GM19328 (cell line): ENCODE measurements around the gene SLC19A1.
A peak's percentile ranks its signal among the peaks of the same experiment; 100 is the strongest.

Source experiments
- ATAC-seq: cut with Tn5 transposase; IDR thresholded peaks from one replicate; pipeline ENCODE4 v1.9.1; 2021; ENCODE audit warnings: mild to moderate bottlenecking, moderate library complexity; ENCODE audit not compliant: unreplicated experiment

Gene SLC19A1

GRCh38 chr21:45546636-45547544 lies 4.7 kb upstream of the SLC19A1 start:
- ATAC-seq, result no peak

DNA sequence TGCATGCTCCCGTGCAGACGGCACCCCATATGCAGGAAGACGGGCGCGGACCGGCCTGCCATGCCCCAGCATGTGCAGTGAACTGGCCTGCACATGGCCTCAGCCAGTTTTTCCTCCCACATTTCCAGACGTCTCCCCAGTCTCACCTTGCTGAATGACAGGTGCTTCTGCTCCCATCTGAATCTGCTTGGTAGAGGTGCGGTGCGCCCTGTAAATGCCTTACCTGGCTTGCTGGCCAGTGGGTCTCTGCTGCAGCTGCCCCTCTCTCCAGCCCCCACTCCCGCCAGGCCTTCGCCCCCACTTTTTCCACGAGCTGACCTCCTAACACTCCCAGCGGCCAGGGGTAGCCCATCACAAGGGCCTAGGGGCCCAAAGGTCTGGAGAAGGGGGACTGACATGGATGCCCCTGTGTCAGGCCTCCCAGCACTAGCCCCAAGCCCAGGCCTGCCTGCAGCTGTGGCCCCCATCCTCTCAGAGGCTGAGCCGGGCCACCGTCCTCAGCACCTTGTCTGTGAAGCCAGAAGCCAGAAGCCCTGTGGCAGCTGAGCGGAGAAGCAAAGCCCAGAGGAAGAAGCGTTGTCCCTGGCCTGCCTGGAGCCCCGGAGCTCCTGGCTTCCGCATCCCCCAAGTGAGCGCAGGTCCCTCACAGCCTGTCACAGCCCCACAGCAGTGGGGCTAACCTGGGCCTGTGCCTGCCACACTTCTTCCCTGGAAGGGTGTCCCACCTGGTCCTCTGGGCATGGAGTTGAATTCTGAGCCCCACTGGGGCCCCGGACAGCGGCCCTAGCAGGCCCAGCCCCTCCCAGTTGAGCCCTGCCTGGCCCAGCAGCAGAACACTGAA lies 3.7 kb upstream of the SLC19A1 start:
- ATAC-seq, result no peak

- ATAC-seq, result no peak
Observed at GRCh38 chr21:45545236-45545570, 3.0 kb upstream of the SLC19A1 start.

GRCh38 chr21:45544449-45545235 lies 2.4 kb upstream of the SLC19A1 start:
- ATAC-seq, result no peak

DNA sequence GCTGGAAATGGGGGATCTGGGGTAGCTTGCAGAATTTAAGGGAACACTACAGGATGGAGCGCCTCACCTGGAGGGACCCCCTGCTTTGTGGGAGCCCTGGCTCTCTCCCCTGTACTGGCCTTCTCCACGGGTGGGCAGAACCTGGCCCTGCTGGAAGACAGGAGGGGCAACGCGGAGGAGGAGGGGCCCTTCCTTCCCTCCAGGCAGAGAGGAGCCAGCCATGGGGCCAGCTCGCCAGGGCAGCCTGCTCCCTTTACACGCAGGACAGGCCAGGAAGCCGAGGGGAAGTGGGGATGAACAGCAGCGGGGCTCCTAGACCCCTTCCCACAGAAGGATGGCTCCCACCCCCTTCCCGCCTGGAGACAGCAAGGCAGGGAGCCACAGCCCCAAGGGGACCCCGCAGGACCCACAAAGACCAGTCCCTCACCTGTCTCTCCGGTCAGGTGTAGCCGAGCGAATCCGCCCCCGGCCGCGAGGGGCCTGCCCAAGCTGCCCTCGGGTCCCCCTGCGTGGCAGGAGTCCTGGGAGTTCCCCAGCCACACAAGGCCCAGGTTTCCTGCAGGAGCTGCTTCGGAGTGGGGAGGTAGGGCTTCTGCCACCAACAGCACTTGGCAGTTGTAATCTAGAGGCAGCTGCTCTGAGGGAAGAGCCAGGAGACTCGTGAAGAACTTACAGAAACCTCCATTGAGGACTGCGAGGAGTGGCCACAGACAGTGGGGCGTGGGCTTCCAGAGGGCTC lies 1.6 kb upstream of the SLC19A1 start:
- ATAC-seq, result no peak

DNA sequence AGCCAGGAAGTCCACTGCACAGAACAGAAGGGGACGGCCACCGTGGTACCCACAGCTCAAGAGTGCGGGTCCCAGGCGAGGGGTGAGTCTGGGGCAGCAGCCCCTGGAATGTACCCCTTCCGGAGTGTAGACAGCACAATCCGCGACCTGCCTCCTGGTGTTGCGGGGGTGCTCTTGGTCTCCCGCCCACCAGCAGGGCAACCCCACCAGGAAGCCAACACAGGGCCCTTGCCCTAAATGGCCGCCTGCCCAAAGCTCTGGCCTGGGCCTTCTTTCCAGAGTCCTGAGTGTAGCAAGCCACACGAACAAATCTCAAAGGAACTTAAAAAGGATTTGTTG lies 1.1 kb upstream of the SLC19A1 start:
- ATAC-seq, result no peak

- ATAC-seq, result no peak
Observed at GRCh38 chr21:45542667-45543370, 579 bp upstream of the SLC19A1 start.

DNA sequence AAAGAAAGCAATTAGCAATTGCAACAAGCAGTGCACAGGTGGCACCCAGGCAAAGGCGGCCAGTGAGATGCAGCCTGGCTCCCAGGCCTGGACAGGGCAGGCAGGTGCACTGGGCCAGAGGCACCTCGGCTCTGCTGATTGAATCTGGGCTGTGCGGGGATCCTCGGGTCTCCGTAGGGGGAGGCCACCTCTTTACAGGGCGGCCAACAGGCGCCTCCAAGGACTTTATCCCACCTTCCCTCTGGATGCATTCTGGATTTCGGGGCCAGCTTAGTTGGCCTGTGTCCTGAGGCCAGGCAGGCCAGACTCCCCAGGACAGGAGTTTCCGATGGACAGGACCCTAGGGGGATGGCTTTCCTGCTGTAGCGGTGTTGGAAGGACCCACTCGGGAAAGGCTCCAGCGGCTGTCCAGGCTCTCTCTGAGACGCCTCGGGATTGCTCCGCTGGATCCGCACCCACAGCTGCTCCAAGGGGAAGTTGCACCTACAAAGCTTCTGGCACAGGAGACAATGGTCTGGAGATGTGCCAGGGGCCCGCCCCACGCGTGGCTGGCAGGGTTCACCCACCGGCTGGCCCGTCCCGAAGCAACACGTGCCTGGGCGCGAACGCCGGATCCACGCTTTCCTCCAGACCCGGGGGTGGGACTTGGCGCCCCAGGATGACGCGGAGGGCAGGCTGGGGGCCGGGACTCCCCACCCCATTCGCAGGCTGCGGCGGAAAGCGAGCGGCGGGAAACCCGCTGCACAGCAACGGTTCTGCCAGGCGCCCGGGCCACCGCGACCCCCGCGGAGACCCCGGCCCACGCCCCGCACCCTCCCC lies 810 bp downstream of the SLC19A1 start:
- ATAC-seq, result peak; percentile 59

GRCh38 chr21:45540601-45540970 lies 1.7 kb downstream of the SLC19A1 start:
- no peak for ATAC-seq

- no peak for ATAC-seq
Observed at GRCh38 chr21:45539796-45540600, 2.2 kb downstream of the SLC19A1 start.

DNA sequence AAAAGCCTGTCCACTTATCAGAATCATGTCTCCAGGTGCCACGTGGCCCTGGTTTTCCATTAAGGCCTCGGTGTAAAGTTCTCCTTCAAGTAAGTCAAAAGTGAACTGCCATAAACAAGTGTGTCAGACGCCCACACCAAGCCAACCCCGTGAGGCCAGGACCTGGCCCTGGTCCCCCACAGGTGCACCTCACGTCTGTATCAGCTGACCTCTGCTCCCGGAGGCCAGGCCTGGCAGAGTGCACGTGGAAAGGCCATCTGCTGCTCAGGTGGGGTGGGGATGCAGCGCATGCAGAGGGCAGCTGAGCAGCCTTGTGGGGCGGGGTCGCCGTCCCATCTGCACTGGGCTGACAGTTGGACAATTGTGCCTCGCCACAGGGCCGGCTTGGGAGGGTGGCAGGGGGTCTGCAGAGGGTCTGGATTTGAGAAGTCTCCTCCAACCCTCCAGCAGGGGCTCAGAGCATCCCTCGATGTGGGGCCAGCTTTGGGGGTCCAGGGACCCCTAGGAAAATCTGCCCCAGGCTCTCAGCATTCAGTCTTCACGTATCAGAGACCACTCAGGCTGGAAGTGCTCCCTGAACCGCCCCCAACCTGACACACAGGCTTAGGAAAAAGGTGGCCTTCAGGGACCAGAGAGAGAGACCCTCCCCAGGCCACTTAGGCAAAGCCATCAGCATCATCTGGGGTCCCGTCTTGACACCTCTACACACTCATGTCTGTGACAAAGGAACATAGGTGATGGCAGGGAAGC lies 3.0 kb downstream of the SLC19A1 start:
- no peak for ATAC-seq

DNA sequence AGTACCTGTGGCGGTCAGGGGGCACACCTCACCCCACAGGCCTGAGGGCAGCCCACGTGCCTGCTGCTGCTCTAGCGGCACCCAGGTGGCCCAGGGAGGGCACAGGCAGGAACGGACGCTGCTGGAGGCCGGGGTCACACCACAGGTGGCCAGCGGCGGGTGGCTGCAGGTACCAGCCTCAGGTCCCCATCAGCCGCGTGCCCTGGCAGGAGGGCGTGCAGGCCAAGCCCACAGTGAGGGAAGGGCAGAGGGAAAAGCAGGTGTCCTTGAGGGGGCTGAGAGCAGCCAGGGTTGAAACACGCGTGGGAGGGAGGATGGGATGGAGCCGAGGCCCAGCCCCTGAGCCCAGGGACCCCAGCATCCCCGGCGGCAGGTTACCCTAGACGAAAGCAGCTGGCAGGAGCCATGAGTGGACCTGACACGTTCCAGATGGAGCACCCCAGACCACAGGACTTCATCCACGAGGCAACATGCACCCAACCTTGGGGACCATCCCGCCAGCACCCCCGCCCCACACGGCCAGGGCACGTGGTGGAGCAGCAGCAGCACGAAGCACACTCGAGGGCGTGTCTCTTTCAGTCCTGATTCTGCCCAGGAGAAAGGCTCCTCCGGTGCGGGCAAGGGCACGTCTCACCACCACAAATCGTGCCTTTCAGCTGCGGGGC lies 3.7 kb downstream of the SLC19A1 start:
- ATAC-seq, result no peak

DNA sequence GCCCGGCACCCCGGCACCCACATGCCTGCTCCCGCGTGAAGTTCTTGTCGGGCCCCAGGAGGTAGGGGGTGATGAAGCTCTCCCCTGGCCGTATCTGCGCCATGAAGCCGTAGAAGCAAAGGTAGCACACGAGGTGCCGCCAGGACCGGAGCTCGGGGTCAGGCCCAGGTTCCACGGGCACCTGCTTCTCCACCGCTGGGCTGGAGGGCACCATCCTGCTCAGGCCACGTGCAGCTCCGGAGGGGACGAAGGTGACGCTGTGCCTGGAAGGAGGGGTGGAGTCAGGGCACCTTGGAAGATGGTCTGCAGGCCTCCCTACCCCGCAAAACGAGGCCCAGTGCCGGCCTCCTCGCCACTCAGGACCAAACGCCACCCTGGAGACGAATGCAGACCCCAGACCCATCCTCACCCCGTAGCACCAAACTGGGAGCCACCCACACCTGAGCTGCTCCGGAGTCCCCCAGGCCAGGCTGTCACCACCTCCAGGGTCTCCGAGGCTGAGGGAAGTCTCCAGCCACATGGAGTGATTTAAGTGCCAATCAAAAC lies 4.4 kb downstream of the SLC19A1 start:
- no peak for ATAC-seq

- ATAC-seq, result no peak
Observed at GRCh38 chr21:45537111-45537745, 5.0 kb downstream of the SLC19A1 start.

DNA sequence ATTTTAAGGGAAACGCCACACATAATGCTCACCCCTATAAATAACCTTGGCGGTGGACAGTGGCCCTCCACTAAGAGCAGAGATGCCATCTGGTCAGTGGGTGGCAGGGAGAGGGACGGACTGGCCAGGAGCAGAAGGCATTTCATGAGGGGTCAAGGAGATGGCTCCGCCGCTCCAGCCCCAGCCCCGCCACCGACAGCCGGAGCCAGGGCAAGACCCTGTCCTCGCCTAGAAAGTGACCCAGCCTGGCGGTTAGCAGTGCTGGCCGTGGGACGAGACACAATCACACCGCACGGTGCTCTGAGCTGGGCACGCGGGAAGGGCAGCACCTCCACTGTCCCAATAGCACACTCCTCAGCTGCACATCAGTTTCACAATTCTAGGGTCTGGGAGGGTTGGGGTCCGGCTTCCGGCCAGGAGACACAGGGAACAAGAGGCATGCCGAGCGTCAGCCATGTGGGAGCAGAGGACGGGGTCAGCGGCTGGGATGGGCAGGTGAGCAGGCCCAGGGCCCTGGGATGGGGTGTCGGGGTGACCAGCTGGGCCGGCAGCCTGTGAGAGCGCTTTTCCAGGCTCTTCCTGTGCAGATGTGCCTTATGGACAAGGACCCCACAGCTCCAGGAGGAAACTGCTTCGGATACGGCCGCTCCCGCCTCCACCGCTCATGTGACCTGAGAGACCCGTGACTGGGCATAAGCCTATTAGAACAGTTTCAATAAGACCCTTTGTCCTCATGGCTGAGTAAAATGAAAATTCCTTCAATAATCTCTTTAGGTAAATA lies 5.7 kb downstream of the SLC19A1 start:
- no peak for ATAC-seq
